Subcutaneous abdominal adipose tissue (tissue), 5 donors: Measurements from ENCODE around the gene MROH9.

ENCODE experiments used
- H3K27ac ChIP-seq: one replicate; pipeline ENCODE4 v1.7.0; 2013; ENCODE audit warnings: low read depth, mild to moderate bottlenecking, inconsistent platforms, low read length, moderate library complexity
- H3K27me3 ChIP-seq, 5 donors: one replicate each; pipeline ENCODE4 v1.7.0; 2013; ENCODE audit warnings: low read length in 5 of 5, inconsistent platforms in 1 of 5; ENCODE audit not compliant: control insufficient read depth in 5 of 5, insufficient read depth in 4 of 5
- H3K36me3 ChIP-seq, 5 donors: one replicate each; pipeline ENCODE4 v1.7.0; 2013; ENCODE audit warnings: low read length in 5 of 5; ENCODE audit not compliant: control insufficient read depth in 5 of 5, insufficient read depth in 5 of 5
- H3K4me1 ChIP-seq, 5 donors: one replicate each; pipeline ENCODE4 v1.7.0; 2013; ENCODE audit warnings: low read length in 5 of 5, mild to moderate bottlenecking in 3 of 5, moderate library complexity in 1 of 5; ENCODE audit not compliant: control insufficient read depth in 5 of 5, insufficient read depth in 5 of 5
- H3K4me3 ChIP-seq, 5 donors: one replicate each; pipeline ENCODE4 v1.7.0; 2013; ENCODE audit warnings: low read length in 5 of 5, low read depth in 1 of 5
- H3K9ac ChIP-seq, 5 donors: one replicate each; pipeline ENCODE4 v1.7.0; 2013; ENCODE audit warnings: low read length in 5 of 5, mild to moderate bottlenecking in 4 of 5, moderate library complexity in 3 of 5
- H3K9me3 ChIP-seq, 5 donors: one replicate each; pipeline ENCODE4 v1.7.0; 2013; ENCODE audit warnings: low read length in 5 of 5; ENCODE audit not compliant: control insufficient read depth in 5 of 5
- donor health status: healthy.
- donor health status: healthy.
- donor health status: healthy.
- donor health status: healthy.
- donor health status: healthy.

The MROH9 gene

DNA sequence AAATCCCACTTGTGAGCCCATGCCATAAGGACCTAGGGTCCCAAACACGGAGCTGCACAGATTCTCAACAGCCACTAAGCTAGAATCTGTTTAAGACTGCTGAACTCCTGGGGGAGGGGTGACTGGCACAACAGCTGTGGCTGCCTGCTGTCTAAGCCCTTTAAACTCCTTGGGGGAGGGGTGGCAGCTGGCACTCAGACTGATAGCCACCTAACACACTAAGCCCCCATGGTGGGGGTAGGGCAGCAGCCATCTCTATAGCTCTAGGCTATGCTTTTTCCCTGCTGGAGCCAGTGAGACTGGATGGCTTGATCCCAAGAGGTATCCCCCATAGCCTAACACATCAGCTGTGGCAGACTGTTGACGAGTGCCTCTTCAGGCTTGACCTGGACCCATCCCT lies 82.1 kb downstream of the MROH9 start:
- no peaks in the 10 kb centered on the region for H3K27me3 ChIP-seq
- H3K4me3 ChIP-seq = no peak overlapping the region
- H3K4me1 ChIP-seq = no peaks in the 10 kb centered on the region
- no peaks in the 10 kb centered on the region for H3K9me3 ChIP-seq
- no peak overlapping the region for H3K9ac ChIP-seq
- H3K36me3 ChIP-seq = no peaks in the 10 kb centered on the region
- H3K27ac ChIP-seq = no peak overlapping the region

DNA sequence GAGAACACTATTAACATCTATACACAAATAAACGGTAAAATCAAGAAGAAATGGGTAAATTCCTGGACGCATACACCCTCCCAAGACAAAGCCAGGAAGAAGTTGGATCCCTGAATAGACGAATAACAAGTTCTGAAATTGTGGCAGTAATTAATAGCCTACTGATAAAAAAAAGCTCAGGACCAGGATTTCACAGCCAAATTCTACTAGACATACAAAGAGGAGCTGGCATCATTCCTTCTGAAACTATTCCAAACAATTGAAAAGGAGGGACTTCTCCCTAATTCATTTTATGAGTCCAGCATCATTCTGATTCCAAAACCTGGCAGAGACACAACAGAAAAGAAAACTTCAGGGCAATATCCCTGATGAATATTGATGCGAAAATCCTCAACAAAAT lies 84.6 kb downstream of the MROH9 start:
- no peak overlapping the region for H3K9ac ChIP-seq
- no peak overlapping the region for H3K27ac ChIP-seq
- H3K27me3 ChIP-seq = no peaks in the 10 kb centered on the region
- no peaks in the 10 kb centered on the region for H3K36me3 ChIP-seq
- no peak overlapping the region for H3K4me3 ChIP-seq
- H3K9me3 ChIP-seq = no peaks in the 10 kb centered on the region
- no peaks in the 10 kb centered on the region for H3K4me1 ChIP-seq

DNA sequence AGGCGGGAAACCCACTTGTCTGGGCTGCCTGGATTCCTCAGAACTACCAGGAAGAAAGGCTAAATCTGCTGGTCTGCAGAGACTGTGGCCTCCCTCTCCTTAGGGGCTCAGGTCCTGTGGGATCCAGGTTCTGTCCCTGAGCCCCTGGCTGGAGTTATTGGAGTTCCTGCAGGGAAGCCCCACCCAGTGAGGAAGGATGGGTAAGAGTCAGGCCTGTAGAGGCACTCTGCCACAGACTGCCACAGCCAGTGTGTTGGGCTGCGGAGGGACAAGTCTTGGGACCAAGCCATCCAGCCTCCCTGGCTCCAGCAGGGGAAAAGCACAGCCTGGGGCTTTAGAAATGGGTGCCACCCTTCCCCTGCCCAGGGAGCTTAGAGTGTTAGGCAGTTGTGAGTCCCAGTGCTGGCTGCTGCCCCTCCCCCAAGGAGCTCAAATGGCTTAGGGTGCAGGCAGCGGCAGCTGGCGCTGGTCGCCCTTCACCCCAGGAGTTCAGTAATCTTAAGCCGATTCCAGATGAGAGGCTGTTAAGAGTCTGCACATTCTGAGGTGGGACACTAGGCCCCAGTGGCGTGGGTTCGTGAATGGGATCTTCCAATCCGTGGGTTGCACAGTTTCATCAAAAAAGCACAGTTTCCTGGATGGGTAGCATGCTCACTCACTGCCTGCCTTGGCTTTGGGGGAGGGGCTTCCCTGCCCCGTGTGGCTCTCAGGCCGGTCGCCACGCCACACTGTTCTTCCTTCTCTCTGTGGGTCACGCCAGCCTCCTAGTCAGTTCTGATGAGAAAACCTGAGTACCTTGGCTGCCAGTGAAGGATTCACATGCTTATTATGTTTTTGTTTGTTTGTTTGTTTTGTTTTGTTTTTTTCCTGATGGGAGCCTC lies 97.7 kb downstream of the MROH9 start:
- no peak overlapping the region for H3K27ac ChIP-seq
- no peak overlapping the region for H3K9ac ChIP-seq
- no peak overlapping the region for H3K4me3 ChIP-seq
- H3K9me3 ChIP-seq = peaks cover 0 to 2% (median 0%) of the 10 kb centered on the region in 5 donors
- no peaks in the 10 kb centered on the region for H3K27me3 ChIP-seq
- no peaks in the 10 kb centered on the region for H3K4me1 ChIP-seq
- no peaks in the 10 kb centered on the region for H3K36me3 ChIP-seq

DNA sequence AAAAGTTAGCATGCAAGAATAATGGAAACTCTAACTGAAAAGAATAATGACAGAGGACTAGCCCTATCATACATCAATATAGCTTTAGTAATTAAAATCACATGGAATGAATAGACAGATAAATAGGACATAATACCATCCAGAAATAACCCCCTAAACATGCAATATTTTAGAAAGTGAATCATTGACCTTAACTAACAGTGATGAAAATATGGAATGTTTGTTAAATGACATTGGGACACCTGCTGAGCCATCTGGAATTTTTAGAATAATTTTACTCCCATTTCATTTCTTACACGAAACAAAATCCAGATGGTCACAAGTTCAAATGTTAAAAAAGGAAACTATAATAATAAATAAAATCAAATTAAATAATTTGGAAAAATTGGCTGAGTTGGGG lies 102.3 kb downstream of the MROH9 start:
- Histone ChIP-seq H3K9ac (no peak overlapping the region), H3K4me3 (no peak overlapping the region), H3K27me3 (no peaks in the 10 kb centered on the region)

DNA sequence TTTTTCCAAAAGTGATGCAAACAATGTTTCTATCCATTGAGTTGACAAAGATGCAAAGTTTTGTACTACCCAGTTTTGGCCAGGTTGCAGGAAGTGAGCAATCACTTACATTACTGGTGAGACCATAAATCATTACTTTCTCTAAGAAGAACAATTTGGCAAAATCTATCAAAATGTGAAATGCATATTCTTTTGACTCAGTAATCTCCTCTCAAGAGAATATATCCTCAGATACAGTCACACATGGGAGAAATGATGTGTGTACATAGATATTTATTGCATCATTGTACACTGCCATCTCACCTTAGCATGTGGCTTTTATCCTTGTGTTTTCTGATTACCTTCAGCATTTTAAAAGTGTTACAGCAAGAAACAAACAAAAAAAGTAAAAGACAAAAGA lies 103.0 kb downstream of the MROH9 start:
- H3K9me3 ChIP-seq = no peaks in the 10 kb centered on the region
- no peaks in the 10 kb centered on the region for H3K36me3 ChIP-seq
- H3K27me3 ChIP-seq = no peaks in the 10 kb centered on the region
- H3K4me3 ChIP-seq = no peak overlapping the region
- H3K9ac ChIP-seq = no peak overlapping the region
- no peaks in the 10 kb centered on the region for H3K4me1 ChIP-seq
- no peak overlapping the region for H3K27ac ChIP-seq

More for the DNA sequence above, 102.3 kb downstream of the MROH9 start:
- no peaks in the 10 kb centered on the region for H3K36me3 ChIP-seq
- no peaks in the 10 kb centered on the region for H3K9me3 ChIP-seq
- no peak overlapping the region for H3K27ac ChIP-seq
- no peaks in the 10 kb centered on the region for H3K4me1 ChIP-seq

DNA sequence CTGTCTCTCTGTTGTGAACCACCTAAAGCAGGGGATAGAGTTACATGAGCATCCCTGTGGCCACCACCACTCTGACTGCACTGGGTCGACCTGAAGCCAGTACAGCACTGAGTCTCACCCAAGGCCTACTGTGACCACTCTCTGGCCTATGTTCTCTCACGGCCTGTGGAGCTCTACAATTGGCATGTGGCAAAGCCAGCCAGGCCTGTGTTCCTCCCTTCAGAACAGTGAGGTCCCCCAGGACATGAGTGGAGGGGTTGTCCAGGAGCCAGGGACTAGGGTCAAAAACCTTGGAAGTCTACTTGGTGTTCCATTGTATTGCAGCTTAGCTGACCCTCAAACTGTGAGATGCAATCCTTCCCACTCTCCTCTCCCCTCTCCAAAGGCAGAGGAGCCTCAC lies 112.7 kb downstream of the MROH9 start:
- no peak overlapping the region for H3K4me3 ChIP-seq
- H3K27me3 ChIP-seq = no peaks in the 10 kb centered on the region
- no peak overlapping the region for H3K9ac ChIP-seq
- H3K9me3 ChIP-seq = peaks cover 4 to 9% (median 6%) of the 10 kb centered on the region in 5 donors
- no peaks in the 10 kb centered on the region for H3K36me3 ChIP-seq
- no peaks in the 10 kb centered on the region for H3K4me1 ChIP-seq
- no peak overlapping the region for H3K27ac ChIP-seq

DNA sequence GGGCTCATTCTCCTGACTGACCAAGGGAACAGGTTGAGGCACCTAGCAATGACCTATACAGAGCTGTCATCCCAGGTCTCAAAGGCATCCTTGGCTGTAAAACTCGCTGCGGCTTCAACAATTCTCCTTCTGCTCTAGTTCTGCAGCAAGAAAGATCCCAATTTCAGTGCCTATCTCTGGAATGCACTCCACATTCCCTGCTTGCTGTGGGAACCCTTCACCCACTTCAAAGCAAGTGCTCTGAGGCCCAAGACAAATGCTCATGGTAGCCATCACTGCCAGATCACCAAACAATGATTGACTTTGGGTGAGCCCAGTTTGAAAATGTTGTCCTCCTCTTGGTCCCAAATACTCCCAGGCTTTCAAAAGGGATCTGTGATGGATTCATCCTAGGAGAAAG lies 117.6 kb downstream of the MROH9 start:
- H3K27ac ChIP-seq = no peak overlapping the region
- H3K27me3 ChIP-seq = no peaks in the 10 kb centered on the region
- no peak overlapping the region for H3K4me3 ChIP-seq
- no peaks in the 10 kb centered on the region for H3K4me1 ChIP-seq
- no peak overlapping the region for H3K9ac ChIP-seq
- H3K9me3 ChIP-seq = peaks cover 0 to 6% (median 1%) of the 10 kb centered on the region in 5 donors
- no peaks in the 10 kb centered on the region for H3K36me3 ChIP-seq

DNA sequence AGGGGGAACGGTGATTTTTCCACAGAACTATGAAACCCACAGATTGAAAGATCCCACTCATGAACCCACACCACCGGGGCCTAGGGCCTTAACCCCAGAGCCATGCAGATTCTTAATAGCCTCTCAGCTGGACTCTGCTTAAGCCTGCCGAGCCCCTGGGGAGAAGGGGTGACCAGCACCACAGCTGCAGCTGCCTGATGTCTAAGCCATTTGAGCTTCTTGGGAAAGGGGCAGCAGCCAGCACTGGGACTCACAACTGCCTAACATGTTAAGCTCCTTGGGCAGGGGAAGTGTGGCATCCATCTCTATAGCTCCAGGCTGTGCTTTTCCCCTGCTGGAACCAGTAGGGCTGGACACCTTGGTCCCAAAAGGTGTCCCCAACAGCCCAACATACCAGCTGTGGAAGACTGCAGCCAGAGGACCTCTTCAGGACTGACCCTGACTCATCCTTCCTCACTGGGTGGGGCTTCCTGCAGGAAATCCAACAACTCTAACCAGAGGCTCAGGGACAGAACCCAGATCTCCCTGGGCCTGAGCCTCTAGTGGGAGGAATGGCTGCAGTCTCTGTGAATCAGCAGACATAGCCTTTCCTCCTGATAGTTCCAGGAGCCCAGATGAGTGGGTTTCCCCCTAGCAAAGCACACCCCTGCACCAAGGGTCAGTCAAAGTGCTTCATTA lies 120.8 kb downstream of the MROH9 start:
- Histone ChIP-seq H3K4me3 (no peak overlapping the region), H3K9ac (no peak overlapping the region), H3K27ac (no peak overlapping the region), H3K9me3 (peaks cover 0 to 6% (median 0%) of the 10 kb centered on the region in 5 donors), H3K27me3 (no peaks in the 10 kb centered on the region), H3K4me1 (no peaks in the 10 kb centered on the region), H3K36me3 (no peaks in the 10 kb centered on the region)

DNA sequence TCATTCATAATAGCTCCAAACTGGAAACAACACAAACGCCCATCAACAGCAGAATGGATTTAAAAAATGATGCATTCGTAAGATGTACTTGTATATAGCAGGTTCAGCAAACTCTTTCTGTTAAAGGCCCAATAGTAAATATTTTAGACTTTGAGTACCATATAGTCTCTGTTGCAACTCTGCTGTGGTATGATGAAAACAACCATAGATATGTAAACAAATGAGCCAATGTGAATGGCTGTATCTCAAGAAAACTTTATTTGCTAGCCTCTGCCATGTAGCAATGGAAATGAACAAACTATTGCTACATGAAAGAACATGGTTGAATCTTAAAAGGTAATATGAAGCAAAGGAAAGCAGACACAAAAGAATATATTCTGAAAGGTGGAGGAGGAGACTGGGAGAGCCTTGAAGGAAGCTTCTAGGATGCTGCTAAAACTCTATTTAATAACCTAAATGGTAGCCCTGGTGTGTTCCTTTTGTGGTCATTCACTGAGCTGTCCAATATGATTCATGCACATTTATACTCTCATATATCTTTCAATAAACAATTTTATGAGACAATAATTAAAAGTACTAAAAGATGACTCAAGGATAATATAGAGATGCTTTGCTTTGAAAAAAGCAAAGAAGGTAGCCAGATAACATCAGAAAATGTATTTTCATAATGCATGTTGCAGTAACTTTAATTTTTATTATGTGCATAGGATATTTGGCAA lies 126.2 kb downstream of the MROH9 start:
- Histone ChIP-seq H3K9ac (no peak overlapping the region), H3K9me3 (peaks cover 0 to 3% (median 0%) of the 10 kb centered on the region in 5 donors), H3K4me3 (no peak overlapping the region), H3K27me3 (no peaks in the 10 kb centered on the region), H3K4me1 (no peaks in the 10 kb centered on the region), H3K36me3 (no peaks in the 10 kb centered on the region), H3K27ac (no peak overlapping the region)

DNA sequence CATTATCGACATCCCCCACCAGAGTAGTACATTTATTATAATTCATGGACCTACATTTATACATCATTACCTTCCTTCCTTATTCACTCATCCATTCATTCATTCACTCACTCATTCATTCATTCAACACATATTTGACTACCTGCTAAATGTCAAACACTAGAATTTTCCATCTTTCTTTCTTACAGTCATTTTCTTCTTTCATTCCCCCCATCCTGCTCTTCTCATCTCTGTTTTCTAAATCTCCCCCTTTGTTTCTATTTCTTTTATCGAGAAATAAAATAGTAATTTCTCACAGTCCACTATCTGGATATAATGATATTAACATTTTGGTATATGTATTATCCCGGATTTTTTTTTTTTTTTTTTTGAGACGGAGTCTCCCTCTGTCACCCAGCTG lies 127.6 kb downstream of the MROH9 start:
- Histone ChIP-seq H3K9me3 (peaks cover 0 to under 1% (median 0%) of the 10 kb centered on the region in 5 donors), H3K36me3 (no peaks in the 10 kb centered on the region), H3K27ac (no peak overlapping the region), H3K4me3 (no peak overlapping the region), H3K4me1 (no peaks in the 10 kb centered on the region), H3K27me3 (no peaks in the 10 kb centered on the region), H3K9ac (no peak overlapping the region)
